Measurements from ENCODE around the gene SNRNP70. TPM values are rescaled to one million over a fixed set of nuclear protein-coding genes. Genes with fewer than 3 reads are reported as not detected.
A peak's percentile ranks its signal among the peaks of the same experiment; 100 is the strongest.

The SNRNP70 gene
- total RNA-seq, 3 donors from 2014 or later, result 222 to 444 (median 316) TPM

GRCh38 chr19:49113762-49114629 lies 28.7 kb downstream of the SNRNP70 start, which contains the start of gene LIN7B:
Gene LIN7B, plus strand, starts transcription at chr19:49114370. Its CDS starts 35 bp downstream, at chr19:49114405.
- Histone ChIP-seq H3K4me1 (peaks cover 0 to 11% of the 10 kb centered on the region in 2 donors), H3K4me3 (peak within 1 kb of the TSS; percentile 75 to 95 (median 91)), H3K9me3 (no peaks in the 10 kb centered on the region), H3K36me3 (no peaks in the 10 kb centered on the region), H3K27ac (peak within 1 kb of the TSS; percentile 69 to 78), H3K27me3 (no peaks in the 10 kb centered on the region)
- DNase-seq (ENCODE audit: low spot score in 2 of 2), result no peak
- TF ChIP-seq CTCF (IDR thresholded peaks at IDR 0.05) (peak in 1 of 3 donors; percentile 32), POLR2A (IDR thresholded peaks at IDR 0.05) (no peak)
- intact Hi-C loops (cut with DNase I; ENCODE audit: low total_unique reads), result no loop called here

GRCh38 chr19:49114630-49115363 lies 29.5 kb downstream of the SNRNP70 start:
- Histone ChIP-seq H3K27me3 (no peaks in the 10 kb centered on the region), H3K9me3 (no peaks in the 10 kb centered on the region), H3K27ac (peak overlapping the region; percentile 69 to 78), H3K4me3 (peak overlapping the region; percentile 75 to 95 (median 91)), H3K36me3 (no peaks in the 10 kb centered on the region), H3K4me1 (peaks cover 0 to 11% of the 10 kb centered on the region in 2 donors)
- no peak for DNase-seq (ENCODE audit: low spot score in 2 of 2)
- TF ChIP-seq CTCF (IDR thresholded peaks at IDR 0.05) (no peak), POLR2AphosphoS5 (IDR thresholded peaks at IDR 0.05) (no peak), POLR2A (IDR thresholded peaks at IDR 0.05) (no peak)
- intact Hi-C loops (cut with DNase I; ENCODE audit: low total_unique reads), result loop anchor here (5.0 kb wide), 1 partner anchor 1417 kb away; no protein-coding TSS in a partner anchor

- H3K36me3 ChIP-seq, result no peaks in the 10 kb centered on the region
- intact Hi-C loops (cut with DNase I; ENCODE audit: low total_unique reads), result loop anchor here (5.0 kb wide), 1 partner anchor 1419 kb away; no protein-coding TSS in a partner anchor
These were observed 31.3 kb downstream of the SNRNP70 start for GRCh38 chr19:49116544-49116943.

GRCh38 chr19:49117677-49118564 lies 32.7 kb downstream of the SNRNP70 start:
- intact Hi-C loops (cut with DNase I; ENCODE audit: low total_unique reads), result loop anchor here (5.0 kb wide), 1 partner anchor 1421 kb away; no protein-coding TSS in a partner anchor

More at GRCh38 chr19:49116544-49116943, 31.3 kb downstream of the SNRNP70 start:
- Histone ChIP-seq H3K27ac (no peak overlapping the region), H3K4me3 (no peak overlapping the region), H3K27me3 (no peaks in the 10 kb centered on the region), H3K9me3 (no peaks in the 10 kb centered on the region), H3K4me1 (peaks cover 0 to 15% of the 10 kb centered on the region in 2 donors)
- no peak for DNase-seq (ENCODE audit: low spot score in 2 of 2)
- TF ChIP-seq POLR2A (IDR thresholded peaks at IDR 0.05), result no peak
- no peak for TF ChIP-seq CTCF (IDR thresholded peaks at IDR 0.05)
- no peak for TF ChIP-seq POLR2AphosphoS5 (IDR thresholded peaks at IDR 0.05)

More at GRCh38 chr19:49117677-49118564, 32.7 kb downstream of the SNRNP70 start:
- Histone ChIP-seq H3K36me3 (no peaks in the 10 kb centered on the region), H3K4me1 (peaks cover 0 to 15% of the 10 kb centered on the region in 2 donors), H3K4me3 (peak overlapping the region; percentile 52 to 73 (median 65)), H3K27me3 (no peaks in the 10 kb centered on the region), H3K9me3 (no peaks in the 10 kb centered on the region), H3K27ac (peak overlapping the region; percentile 97 to 98)
- no peak for DNase-seq (ENCODE audit: low spot score in 2 of 2)
- TF ChIP-seq POLR2A (IDR thresholded peaks at IDR 0.05), result no peak
- no peak for TF ChIP-seq CTCF (IDR thresholded peaks at IDR 0.05)
- TF ChIP-seq POLR2AphosphoS5 (IDR thresholded peaks at IDR 0.05), result no peak
